Renal pelvis (tissue), 4 donors: ENCODE results near the gene DIPK1C. TPM values are rescaled to one million over a fixed set of nuclear protein-coding genes. Genes with fewer than 3 reads are reported as not detected.

Experiments used
- DNase-seq: peaks from one replicate; pipeline ENCODE4 v3.0.0-alpha.2; 2013
- polyA plus RNA-seq, 3 donors: library from polyadenylated mRNA; unstranded; fragments of 120-200 nt; gene quantifications; one replicate each; pipeline ENCODE4 v1.2.1, GENCODE V29; 2013; ENCODE audit not compliant: insufficient read length in 3 of 3

Gene DIPK1C
- polyA plus RNA-seq, 3 donors = 0.10 to 0.44 (median 0.17) TPM

DNA sequence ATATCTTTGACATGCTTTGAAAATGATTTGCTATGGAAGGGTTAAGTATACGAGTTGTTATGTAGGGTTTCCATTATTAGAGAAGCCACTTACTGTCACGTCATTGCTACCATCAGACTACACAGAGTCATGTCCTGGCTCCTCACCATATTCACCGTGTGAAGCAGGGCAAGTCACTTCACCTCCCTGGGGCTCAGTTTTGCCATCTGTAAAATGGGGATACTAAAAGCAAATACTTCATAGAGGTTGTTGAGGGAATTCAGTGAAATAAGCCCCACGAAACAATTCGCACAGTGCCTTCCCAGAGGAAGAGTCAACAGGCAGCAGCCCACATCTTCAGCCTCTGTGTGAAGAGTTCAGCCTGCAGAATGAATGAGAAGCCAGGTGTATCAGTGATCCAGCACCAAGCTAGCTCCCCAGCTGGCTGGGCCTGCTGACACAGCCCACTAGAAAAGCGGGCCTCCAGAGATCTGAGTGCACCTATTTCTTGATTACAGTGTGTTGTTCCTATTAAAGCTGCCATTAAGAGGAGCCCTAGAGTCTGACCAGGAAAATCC, 3.4 kb downstream of the DIPK1C start:
- no peak for DNase-seq

DNA sequence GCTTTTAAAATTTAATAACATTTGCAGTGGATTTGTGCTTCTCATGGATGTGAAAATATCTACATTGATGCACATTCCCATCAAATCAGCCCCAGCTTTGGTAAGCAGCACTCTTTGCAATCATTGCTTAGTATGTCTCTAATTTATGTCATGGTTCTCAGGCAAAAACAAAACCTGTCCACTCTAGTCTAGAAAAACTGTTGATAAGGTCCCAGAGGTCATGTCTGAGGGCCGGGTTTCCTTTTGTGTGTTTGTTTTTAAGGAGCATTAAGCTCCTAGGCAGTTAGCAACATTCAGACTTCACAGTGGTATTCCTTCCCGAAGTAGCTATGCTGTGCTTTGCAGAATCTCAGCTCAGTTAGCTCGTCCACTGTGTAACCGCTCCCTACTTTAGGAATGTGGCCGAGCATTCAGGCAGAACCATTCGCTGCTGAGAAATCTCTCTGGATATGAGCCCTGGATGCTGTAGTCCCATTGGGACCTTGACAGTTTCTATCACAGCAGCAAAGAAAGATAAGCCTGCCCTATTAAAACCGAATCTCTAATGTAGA, 4.0 kb downstream of the DIPK1C start:
- peak; percentile 42 for DNase-seq

DNA sequence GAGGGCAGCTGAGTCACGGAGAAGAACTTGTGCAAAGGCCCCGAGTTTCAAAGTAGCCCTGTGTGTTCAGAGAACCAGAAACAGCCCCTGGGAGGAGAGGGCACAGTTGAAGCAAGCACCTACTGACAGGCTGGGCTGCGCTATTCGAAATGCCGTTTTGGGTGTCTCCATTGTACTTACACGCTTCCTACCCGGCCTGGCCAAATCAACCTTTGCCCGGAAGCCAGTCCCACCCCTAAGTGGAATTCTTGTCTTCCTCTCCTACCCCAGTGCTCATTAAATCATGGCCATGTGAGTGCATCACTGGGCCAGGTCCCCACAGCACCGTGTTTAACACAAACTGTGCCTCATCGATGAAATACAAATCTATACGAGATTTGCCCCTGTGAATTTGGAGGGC, 6.0 kb downstream of the DIPK1C start:
- DNase-seq = no peak

DNA sequence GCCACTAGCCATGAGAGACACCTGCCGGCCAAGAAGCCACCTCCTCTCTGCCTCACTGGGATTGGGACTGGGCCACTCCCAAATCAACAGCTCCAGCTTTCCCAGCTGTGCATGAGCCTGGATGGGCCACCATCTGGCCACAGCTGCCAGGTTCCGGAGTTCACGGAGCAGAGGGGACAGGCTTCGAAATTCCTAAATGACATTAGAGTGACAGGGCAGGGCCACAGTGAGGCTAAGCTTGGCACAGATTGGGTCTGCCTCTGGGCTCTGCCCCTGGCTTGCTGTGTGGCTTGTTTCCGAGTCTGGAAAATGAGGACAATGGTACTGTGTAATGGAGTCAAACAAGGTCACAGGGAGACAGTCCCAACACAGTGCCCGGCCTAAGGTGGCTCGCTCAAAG, 6.5 kb downstream of the DIPK1C start:
- DNase-seq = no peak

DNA sequence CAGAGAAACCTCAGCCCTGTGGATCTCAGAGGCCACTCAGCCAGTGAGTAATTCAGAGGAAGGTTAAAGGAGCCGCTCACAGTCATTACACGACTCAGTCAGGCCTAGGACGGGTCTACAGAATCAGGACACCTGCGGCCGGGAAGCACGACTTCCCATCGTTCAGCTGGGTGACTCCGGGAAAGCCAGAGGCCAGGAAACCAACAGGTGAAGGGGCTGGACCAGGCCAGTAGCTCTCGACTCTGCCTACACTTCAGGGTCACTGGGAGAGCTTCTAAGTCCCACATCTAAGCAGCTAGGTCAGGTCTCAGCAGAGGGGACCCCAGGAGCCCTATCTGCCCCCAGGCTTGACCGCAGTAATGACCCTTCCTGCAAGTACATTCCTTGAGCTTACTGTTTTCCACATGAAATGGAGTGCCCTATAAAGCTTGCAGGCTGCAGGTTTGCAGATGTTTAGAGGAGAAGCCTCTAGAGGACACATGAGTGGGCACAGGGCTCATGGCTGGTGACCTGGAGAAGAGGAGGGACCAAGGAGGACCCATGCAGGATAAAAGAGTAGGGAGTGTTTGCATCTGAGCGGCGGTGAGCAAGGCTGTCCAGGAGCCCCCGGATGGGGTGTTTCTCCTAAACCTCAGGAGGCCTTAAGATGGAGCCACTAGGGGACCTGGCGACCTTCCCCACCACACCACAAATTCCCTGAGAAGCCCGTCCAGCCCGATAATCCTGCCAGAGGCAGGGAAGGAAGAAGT, 9.5 kb downstream of the DIPK1C start:
- no peak for DNase-seq

DNA sequence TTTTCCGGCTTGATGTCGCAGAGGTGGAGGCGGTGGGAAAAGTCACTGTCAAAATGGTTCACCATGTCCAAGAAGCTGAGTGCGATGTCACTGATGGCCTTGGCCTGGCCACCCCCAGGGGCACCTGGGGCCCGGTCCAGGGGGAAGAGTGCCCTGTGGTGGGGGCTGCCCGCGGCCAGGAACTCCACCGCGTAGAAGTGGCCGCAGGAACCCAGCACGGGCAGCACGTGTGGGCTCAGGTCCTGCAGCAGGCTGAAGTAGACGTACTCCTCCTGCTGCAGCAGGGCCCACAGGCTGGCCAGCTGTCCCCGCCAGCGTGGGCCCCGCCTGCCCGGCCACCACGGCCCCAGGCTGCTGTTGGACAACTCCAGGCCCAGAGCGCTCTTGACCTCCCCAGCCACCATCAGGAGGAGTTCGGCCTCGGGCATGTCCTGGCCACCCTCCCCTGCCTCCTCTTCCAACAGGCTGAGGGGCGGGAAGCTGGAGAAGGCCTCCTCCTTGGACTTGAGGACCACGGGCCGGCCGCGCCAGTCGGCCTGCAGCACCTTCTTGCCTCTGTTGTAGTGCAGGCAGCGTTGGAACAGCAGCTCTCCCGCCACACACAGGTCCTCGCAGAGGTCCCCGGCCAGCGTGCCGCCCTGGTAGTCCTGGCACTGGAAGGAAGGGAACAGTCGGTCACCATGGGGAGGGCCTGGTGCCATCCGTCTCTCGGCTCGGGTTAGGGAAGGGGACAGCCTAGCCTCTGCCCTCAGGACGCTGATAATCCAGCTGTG, 10.3 kb downstream of the DIPK1C start:
- no peak for DNase-seq

DNA sequence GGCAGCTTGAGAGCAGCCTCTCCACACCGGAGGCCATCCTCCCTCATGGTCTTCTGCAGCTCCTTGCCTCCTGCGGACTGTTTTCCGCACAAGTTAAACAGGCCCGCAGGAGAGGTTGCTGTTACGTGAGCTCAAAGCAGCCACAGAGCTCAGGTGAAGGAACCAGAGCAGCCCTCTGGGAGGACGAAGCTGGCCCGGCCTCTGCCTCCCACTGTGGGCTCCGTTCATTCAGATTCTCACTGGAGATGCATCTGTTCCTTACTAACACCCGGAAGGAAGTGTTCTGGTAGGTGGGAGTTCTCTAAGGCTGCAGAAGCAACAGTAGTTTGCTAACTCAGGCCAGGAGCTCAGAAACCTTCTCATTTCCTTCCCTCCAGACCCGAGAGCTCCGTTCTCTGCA, 10.9 kb downstream of the DIPK1C start:
- no peak for DNase-seq

DNA sequence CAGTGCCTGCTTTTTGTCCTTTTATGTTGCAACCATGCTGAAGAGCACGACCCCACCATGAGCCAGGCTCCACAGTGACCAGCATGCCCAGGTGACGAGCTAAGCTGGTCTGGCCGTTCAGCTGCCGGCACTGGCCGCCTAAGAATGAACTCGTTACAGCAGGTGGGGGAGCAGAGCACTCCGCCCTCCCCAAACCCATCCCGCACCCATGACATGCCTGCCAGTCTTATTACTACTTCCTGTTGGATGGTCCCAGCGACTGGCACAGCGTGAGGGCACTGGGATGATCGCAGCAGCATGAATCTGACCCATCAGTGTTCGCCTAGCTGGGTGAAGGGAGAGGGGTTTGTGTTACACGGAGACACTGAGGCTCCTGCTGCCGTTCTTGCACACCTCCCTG, 11.5 kb downstream of the DIPK1C start:
- no peak for DNase-seq

DNA sequence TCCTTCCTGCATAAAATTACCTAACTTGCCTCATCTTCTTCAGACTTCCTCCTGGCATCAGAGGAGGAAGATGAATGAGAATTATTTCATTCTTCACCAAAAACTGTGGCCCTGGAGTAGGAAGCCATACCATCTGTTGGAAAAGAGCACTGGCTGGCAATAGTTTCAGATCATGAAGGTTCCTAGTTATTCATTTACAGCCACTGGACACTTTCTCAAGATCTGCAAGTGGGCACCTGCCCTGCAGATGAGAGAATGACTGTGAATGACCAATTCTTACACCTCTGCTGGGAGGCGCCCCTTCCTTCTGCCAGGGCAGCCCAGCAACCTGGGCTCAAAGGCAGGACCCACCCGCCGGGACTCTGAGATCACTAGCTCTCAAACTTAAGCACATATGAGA, 13.0 kb downstream of the DIPK1C start:
- DNase-seq = no peak

DNA sequence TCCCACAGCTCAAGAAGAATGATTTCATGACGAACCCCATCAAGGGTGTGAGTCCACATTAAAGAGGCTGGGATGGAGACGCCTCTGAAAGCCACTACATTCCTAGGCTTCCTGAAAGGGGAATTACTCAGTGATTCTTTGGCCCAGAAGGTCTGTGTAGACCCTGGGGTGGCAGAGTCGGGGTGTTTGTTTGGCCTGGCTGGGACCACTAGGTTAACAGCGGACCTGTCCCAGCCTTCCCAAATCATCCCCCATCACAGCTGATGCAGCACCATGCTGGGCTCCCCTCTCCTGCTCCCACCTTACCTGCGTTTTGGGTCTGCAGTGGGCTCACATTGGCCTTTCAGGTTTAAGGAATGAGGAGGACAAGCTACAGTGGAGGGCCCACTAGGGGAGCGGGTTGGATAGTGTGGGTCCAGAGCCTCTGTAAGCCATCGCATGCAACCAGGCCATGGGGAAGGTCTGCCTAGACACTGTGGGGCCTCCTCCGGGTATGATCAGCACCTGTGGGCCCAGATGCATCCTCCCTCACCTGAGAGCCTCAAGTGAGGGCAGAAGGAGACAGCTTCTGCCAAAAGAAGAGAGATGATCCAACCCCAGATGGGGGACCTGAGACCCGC, 16.2 kb downstream of the DIPK1C start:
- no peak for DNase-seq

DNA sequence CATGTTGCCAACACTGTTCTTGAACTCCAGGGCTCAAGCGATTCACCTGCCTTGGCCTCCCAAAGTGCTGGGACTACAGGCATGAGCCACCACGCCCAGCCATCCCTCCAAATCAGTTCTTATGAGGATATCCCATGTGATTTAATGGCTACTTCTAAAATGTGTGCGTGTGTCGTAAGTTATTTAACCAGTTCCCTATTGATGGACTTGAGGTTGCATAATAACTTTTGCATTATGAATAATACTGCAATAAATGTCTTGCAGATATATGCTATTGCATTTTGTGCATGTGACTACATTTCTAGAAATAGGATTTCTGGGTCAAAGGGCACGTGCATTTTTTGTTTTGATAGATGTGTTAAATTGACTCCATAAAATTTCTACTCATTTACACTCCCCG, 19.0 kb downstream of the DIPK1C start:
- no peak for DNase-seq

DNA sequence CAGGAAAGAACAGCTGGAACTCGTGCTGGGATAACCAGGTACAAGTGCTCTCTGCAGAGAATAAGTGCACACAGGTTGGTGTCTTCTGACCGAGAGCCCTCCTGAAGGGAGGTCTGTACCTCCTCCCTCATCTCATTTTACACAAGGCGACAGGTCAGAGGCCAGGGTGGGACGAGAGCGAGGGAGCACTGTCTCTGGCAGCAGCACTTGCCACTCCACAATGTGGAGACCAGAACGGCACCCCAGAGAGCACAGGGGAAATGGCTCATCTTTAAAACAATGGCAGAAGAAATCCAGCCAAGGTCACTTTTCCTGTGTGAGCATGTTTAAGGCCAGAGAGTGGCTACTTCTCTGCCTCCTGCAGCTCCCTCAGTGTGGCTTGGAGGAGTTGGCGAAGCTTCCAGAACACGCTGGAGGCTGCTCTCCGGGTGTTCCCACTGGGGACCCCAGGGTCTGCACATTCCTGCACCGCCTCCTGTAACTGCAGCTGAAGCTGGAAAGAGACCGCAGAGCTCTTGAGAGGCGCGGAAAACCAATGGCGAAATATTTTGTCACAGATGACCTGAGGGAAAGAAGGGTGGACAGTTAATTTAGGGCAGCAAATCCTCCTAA, 20.8 kb downstream of the DIPK1C start:
- no peak for DNase-seq

DNA sequence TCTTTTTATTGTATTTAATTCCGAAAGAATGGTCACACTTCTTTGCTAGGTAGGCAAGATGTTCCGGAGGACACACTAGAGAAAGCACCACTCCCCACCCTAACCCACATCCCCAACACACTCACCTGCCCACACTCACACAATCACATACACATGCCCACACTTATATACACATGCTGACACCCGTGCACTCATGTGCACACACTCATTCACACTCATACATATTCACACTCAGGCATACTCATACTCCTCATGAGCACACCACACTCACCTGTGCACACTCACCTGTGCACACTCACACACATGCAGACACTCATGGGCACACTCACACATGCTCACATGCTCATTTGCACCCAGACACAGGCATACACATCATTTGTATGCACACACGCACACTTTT, 21.4 kb downstream of the DIPK1C start:
- no peak for DNase-seq

DNA sequence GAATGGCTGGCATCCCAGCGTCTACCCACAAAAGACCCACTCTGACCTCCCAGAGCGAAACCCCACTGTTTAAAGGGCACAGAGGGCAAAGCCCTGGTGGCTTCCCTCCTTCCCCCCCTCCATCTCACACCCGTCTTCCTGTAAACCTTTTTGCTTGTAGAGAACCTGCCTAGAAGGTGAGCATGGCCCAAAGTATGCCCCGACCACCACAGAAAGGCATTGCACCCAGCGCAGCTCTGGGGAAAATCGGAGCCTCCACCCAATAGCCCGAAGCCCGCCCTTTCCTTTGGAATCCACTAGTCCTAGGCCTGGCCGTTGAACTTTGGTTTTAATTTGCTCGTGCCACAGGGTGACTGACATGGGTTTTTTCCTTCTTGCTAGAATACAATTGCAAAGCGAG, 22.6 kb downstream of the DIPK1C start:
- DNase-seq = no peak

DNA sequence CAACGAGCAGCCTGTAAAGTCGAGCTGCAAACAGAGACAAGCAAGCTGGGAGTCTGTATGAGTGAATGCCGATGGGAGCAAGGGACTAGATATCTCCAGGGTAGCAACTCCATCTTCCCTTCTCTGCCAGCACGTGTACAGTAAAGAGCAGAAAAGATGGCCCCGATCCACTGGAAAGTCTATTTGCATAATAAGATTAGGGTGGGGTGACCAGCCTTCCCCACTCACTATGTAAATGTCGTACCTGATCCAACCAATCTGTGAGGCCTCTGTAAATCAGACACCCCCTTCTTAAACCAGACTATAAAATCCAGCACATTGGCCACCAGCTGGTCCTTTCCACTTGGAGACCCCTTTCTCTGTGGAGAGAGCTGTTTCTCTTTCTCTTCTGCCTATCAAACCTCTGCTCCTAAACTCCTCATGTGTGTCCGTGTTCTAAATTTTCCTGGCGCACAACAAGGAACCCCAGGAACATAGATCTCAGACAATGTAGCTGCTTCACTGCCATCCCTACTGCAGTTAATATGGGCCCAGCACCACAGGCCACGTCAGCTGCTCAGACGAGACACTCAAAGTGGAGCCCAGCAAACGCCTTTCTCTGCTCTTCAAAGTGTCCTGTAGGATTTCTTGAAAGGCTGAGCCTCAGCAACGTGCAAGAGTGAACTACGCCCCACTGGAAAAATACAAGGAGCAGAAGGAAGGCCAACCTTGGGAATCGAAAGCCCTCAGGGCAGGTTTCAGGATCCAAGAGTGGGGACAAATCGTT, 26.1 kb downstream of the DIPK1C start:
- DNase-seq = no peak

DNA sequence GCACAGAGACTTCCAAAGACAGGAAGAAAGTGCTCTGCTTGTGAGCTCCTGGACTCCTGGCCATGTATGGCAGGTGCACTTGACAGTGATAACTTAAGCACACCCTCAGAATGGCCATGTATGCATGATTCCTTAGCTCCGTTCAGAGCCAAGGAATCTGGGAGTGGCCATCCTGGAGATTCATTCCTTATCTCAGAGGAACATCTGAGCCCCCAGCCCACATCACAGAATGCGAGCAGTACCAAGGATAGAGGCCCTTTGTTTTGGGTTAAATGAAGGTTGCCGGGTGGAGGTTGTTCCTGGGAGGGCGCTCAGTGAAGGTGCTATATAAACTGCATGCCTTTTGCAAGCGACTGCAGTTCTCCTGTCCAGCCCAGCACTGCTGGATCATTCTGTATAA, 26.9 kb downstream of the DIPK1C start:
- DNase-seq = no peak

DNA sequence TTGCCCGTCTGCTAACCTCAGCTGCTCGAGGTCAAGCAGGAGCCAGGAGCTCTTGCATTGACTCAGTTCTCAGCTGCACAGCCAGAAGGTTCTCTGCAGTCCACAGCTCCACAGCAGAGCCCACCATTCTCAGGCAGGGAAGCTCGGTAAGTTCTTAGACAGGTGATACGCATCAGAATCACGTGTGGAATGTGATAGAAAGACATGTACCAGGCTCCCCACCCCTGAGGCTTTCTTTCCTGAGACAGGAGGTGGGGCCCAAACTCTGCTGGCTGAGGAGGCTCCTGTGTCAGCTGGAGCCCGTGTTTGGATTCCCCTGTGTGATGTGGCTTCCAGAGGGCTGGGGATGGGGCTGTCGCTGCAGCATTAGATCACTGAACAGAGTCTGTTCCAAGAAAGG, 28.0 kb downstream of the DIPK1C start:
- DNase-seq = no peak

DNA sequence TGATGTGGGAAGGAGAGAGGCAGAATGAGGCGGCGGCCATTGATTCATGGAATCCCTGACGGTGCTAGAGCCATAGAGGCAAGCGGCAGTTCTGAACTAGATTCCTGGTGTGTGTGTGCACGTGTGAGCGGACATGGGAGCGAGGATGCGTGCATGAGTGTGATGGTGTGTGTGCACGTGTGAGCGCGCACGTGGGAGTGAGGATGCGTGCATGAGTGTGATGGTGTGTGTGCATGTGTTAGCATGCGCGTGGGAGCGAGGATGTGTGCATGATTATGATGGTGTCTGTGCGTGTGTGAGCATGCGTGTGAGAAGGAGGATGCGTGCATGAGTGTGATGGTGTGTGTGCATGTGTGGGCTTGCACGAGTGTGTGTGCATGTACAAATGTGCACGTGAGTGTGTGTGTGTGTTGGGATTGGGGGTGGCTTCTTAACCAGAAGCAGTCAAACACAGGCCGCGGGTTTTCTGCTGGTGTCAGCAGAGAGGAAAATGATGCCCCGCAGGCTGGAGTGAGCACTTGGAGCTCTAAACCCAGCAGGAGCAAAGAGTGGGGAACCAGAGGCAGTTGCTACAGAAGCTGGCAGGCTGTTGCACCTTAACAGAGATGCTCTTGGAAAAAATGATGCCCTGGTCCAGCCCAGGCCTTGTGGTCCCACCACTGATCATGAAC, 29.5 kb downstream of the DIPK1C start:
- DNase-seq = no peak

DNA sequence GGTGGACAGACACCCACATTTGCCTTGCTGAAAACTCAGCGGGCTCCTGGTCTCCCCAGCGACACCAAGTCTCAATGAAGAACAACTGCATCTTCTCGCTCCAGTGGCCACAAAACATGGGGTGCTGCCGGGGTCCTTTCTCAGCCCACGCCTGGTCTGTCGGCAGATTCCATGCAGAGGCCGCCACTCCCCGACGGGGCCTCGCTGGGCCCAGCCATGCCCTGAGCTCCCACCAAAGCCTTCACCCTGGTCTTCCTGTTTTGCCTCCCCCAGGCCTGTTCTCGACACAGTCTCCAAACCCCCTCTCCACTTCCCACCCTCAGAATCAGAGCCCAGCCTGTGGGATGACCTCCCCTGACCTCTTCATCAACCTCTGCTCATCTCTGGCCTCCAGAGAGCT, 31.2 kb downstream of the DIPK1C start:
- no peak for DNase-seq

DNA sequence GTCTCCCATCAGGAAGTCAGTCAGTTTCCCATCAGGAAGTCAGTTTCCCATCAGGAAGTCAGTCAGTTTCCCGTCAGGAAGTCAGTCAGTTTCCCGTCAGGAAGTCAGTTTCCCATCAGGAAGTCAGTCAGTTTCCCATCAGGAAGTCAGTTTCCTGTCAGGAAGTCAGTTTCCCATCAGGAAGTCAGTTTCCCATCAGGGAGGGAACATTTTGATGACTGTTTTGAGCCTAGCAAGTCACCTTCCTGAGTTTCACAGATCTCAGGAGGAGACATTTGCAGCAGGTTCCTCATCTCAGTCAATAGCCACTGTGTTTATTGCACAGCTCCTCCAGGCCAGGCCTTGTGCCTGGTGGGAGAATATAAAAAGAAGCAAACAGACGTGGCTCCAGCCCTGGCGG, 31.9 kb downstream of the DIPK1C start:
- DNase-seq = no peak

DNA sequence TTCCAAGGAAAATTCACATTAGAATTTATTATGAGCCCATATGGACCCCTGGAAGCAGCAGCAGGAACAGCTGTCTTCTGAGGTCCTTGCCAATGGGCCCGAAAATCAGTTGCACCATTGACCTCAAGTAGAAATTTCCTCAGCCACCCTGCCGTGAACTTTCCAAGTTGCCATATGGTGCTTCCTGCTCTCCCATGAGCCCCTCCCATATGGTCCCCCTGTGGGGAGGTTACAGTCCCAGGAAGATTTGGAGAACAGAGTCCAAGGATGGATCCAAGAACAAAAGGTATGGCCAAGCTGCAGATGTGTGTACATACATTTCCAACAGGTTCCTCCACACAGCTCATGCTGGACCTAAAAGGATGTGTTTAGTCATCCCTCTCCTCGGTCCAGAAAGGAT, 34.6 kb downstream of the DIPK1C start:
- no peak for DNase-seq
